ENCODE data around the gene SLC16A1. TPM values are rescaled to one million over a fixed set of nuclear protein-coding genes. Genes with fewer than 3 reads are reported as not detected.

Gene SLC16A1
- total and polyA plus RNA-seq, 10 of the 15 experiments (the other 5 are each of a cell fraction or from before 2014, with no cell fraction given) = 39.0 to 106 (median 65.8) TPM

- Histone ChIP-seq H3K79me2 (ENCODE audit: control insufficient read depth, insufficient read depth, low read length) (peaks cover 36% of the 10 kb centered on the region), H3K4me2 (ENCODE audit: control insufficient read depth, insufficient read depth) (no peak overlapping the region), H2AFZ (ENCODE audit: control insufficient read depth, low read depth, low read length) (no peak overlapping the region), H3K27ac (ENCODE audit: control insufficient read depth, insufficient read depth) (no peak overlapping the region), H3K4me1 (ENCODE audit: control insufficient read depth, insufficient read depth, low read length) (no peaks in the 10 kb centered on the region), H3K9me3 (replicated peaks; ENCODE audit: control insufficient read depth, insufficient read depth, low read length) (no peaks in the 10 kb centered on the region), H3K36me3 (ENCODE audit: control insufficient read depth in 2 of 2, insufficient read depth in 2 of 2, low read length in 1 of 2) (peaks cover 2 to 19% of the 10 kb centered on the region in 2 experiments), H3K4me3 (no peak overlapping the region), H4K20me1 (ENCODE audit: control insufficient read depth, insufficient read depth) (no peaks in the 10 kb centered on the region), H3K27me3 (replicated peaks in 1 of 2; ENCODE audit: control insufficient read depth in 2 of 2, insufficient read depth in 2 of 2, low read length in 1 of 2) (no peaks in the 10 kb centered on the region), H3K9ac (ENCODE audit: control insufficient read depth, insufficient read depth, low read length) (no peak overlapping the region)
- 97% methylated on average over 4 of the region's 4 CpGs for WGBS (ENCODE audit: insufficient coverage, insufficient replicate concordance, low lambda C conversion rate, missing lambda C conversion rate)
- ChIA-PET RAD21 (ENCODE audit: unreplicated experiment) (no interaction called here), CTCF (no interaction called here), SMC1A (ENCODE audit: uncharacterized antibody, unreplicated experiment) (interaction anchor here (1.2 kb wide), 1 partner anchor 28 kb away, joined by 3 read pairs; no protein-coding TSS in a partner anchor), POLR2A (no interaction called here)
- DNase-seq (ENCODE audit: low read depth, low spot score) (no peak), ATAC-seq (no peak), FAIRE-seq (no peak)
- BruUV-seq (replicated peaks) = no TSS peak
- TF ChIP-seq SREBF1 (IDR thresholded peaks at IDR 0.05; ENCODE audit: low read length) = no peak
- no peak for TF ChIP-seq SUZ12 (IDR thresholded peaks at IDR 0.05; ENCODE audit: unreplicated experiment)
- no peak for TF ChIP-seq USF2 (IDR thresholded peaks at IDR 0.05; ENCODE audit: borderline replicate concordance, low read depth, low read length)
- no peak for TF ChIP-seq HDGF (IDR thresholded peaks at IDR 0.05)
- no peak for TF ChIP-seq FOXK2 (IDR thresholded peaks at IDR 0.05)
- TF ChIP-seq KLF5 (IDR thresholded peaks at IDR 0.05; ENCODE audit: partially characterized antibody) = no peak
- no peak for TF ChIP-seq NBN (IDR thresholded peaks at IDR 0.05)
- TF ChIP-seq HCFC1 (IDR thresholded peaks at IDR 0.05; ENCODE audit: low read length) = no peak
- TF ChIP-seq ASH2L (IDR thresholded peaks at IDR 0.05; ENCODE audit: borderline replicate concordance, low read depth) = no peak
- TF ChIP-seq NRF1 (conservative IDR thresholded peaks at IDR 0.05; ENCODE audit: low read depth, low read length) = no peak
- TF ChIP-seq JUND (IDR thresholded peaks at IDR 0.05; ENCODE audit: low read depth, low read length) = no peak
- no peak for TF ChIP-seq RCOR1 (conservative IDR thresholded peaks at IDR 0.05; ENCODE audit: low read depth, low read length)
- no peak for TF ChIP-seq CEBPZ (IDR thresholded peaks at IDR 0.05; ENCODE audit: low read depth, low read length)
- TF ChIP-seq IRF5 (IDR thresholded peaks at IDR 0.05; ENCODE audit: borderline replicate concordance) = no peak
- in situ Hi-C loops (cut with MboI) = loop anchor here (25.0 kb wide), 1 partner anchor 1773 kb away; no protein-coding TSS in a partner anchor
- intact Hi-C loops (cut with micrococcal nuclease; ENCODE audit: unreplicated experiment) = no loop called here
Observed at GRCh38 chr1:112964347-112964746, 8.4 kb upstream of the SLC16A1 start.
